GM12874 (cell line): ENCODE measurements around the gene GNRH2.

ENCODE experiments used
- CTCF ChIP-seq: IDR thresholded peaks from 2 replicates; pipeline ENCODE4 v1.5.1; 2011; ENCODE audit warnings: low read depth, mild to moderate bottlenecking, control low read depth, low read length, moderate library complexity; ENCODE audit not compliant: insufficient read depth

GNRH2 gene

GRCh38 chr20:3067139-3068014 lies 24.0 kb downstream of the GNRH2 start:
- no peak for TF ChIP-seq CTCF

GRCh38 chr20:3068075-3068474 lies 24.7 kb downstream of the GNRH2 start:
- TF ChIP-seq CTCF: no peak

GRCh38 chr20:3068986-3069900 lies 25.8 kb downstream of the GNRH2 start:
- peak; percentile 47; the same call in 1 of the 2 replicates for TF ChIP-seq CTCF

GRCh38 chr20:3070725-3071124 lies 27.3 kb downstream of the GNRH2 start:
- TF ChIP-seq CTCF: no peak

- no peak for TF ChIP-seq CTCF
These were observed 27.8 kb downstream of the GNRH2 start for GRCh38 chr20:3071266-3071609.

- no peak for TF ChIP-seq CTCF
These were observed 28.4 kb downstream of the GNRH2 start, which contains the start of gene OXT for GRCh38 chr20:3071610-3072529. TSS of gene OXT (plus strand) at chr20:3071620. CDS start at chr20:3071656, 36 bp downstream.
